K562 (cell line): ENCODE measurements around the gene CCDC93. TPM values are rescaled to one million over a fixed set of nuclear protein-coding genes. Genes with fewer than 3 reads are reported as not detected.
A peak's percentile ranks its signal among the peaks of the same experiment; 100 is the strongest.

Source experiments
- MECOM ChIP-seq: fragments of 250-450 bp; sonication (Bioruptor Pico); IDR thresholded peaks from 2 replicates; pipeline ENCODE4 v1.8.0; 2022; ENCODE audit warnings: inconsistent platforms
- SMAD3 ChIP-seq: fragments of 450-650 bp; formaldehyde crosslinking; conservative IDR thresholded peaks from 2 replicates; pipeline ENCODE4 v1.4.0; 2020; ENCODE audit warnings: mild to moderate bottlenecking
- SMARCA5 ChIP-seq: fragments of 450-650 bp; IDR thresholded peaks from 2 replicates; pipeline ENCODE4 v1.6.1; 2016
- TAF15 ChIP-seq: fragments of 200-400 bp; formaldehyde crosslinking; IDR thresholded peaks from 2 replicates; pipeline ENCODE4 v1.6.1; 2017; ENCODE audit warnings: mild to moderate bottlenecking, low read depth, low read length, moderate library complexity
- TCF3 ChIP-seq: sonication (generic); formaldehyde crosslinking; IDR thresholded peaks from 2 replicates; pipeline ENCODE4 v1.4.0; 2020; ENCODE audit warnings: mild to moderate bottlenecking, missing genetic modification reagents
- TEAD4 ChIP-seq, 2 experiments: sonication (generic) in 1 of 2; formaldehyde crosslinking in 1 of 2; IDR thresholded peaks; 2 replicates each; pipeline versions ENCODE4 v1.6.1 to v1.8.0; 2012 to 2022; ENCODE audit warnings: borderline replicate concordance in 1 of 2, inconsistent platforms in 1 of 2, low read length in 1 of 2, mild to moderate bottlenecking in 1 of 2, missing genetic modification reagents in 1 of 2
- ZNF274 ChIP-seq: IDR thresholded peaks from 2 replicates; pipeline ENCODE4 v1.6.1; 2011; ENCODE audit warnings: low read depth, mild to moderate bottlenecking, low read length, moderate library complexity, borderline replicate concordance
- polyA plus RNA-seq, 8 experiments: library from polyadenylated mRNA; depleted of rRNA in 4 of 8; stranded (reverse) in 5 of 8; unstranded in 3 of 8; fragments of >200 nt; fragmentation: Nextera tagmentation in 2 of 8; fragmentation: Illumina TruSeq in 1 of 8; extraction: Ambion mirVana in 2 of 8; extraction: Trizol in 1 of 8; gene quantifications; 2 replicates each; pipeline versions ENCODE4 v1.2.1 to v1.2.3, GENCODE V29; 2011 to 2014; ENCODE audit warnings: inconsistent platforms in 1 of 8, missing spikeins in 1 of 8
- total RNA-seq, 7 experiments: library from RNA; depleted of rRNA in 6 of 7; stranded (reverse); fragments of >200 nt in 6 of 7; fragmentation: Illumina TruSeq in 2 of 7; extraction: Trizol in 2 of 7; gene quantifications; 2 replicates each; pipeline versions ENCODE4 v1.2.1 to v1.2.3, GENCODE V29; 2011 to 2021; ENCODE audit warnings: low replicate concordance in 1 of 7
- TF ChIP-seq, protein P1 (sequence below): fragments of 250-450 bp; sonication (Bioruptor Pico); IDR thresholded peaks from 2 replicates; pipeline ENCODE4 v1.4.0; 2020; ENCODE audit warnings: mild to moderate bottlenecking, moderate library complexity, borderline replicate concordance
- TF ChIP-seq, protein P2 (sequence below): fragments of 250-450 bp; sonication (Bioruptor Pico); IDR thresholded peaks from 2 replicates; pipeline ENCODE4 v1.5.0; 2021; ENCODE audit warnings: mild to moderate bottlenecking, borderline replicate concordance
- TF ChIP-seq, protein P3 (sequence below): fragments of 250-450 bp; sonication (Bioruptor Pico); IDR thresholded peaks from 2 replicates; pipeline ENCODE4 v1.8.0; 2021; ENCODE audit warnings: moderate library complexity, mild to moderate bottlenecking, inconsistent platforms
- TF ChIP-seq, protein P4 (sequence below): fragments of 450-650 bp; IDR thresholded peaks from 2 replicates; pipeline ENCODE4 v1.6.1; 2016
- TF ChIP-seq, protein P5 (sequence below): fragments of 250-450 bp; sonication (Bioruptor Pico); IDR thresholded peaks from 2 replicates; pipeline ENCODE4 v1.5.0; 2021
- TF ChIP-seq, protein P6 (sequence below): sonication (generic); formaldehyde crosslinking; IDR thresholded peaks from 2 replicates; pipeline ENCODE4 v1.8.1; 2023; ENCODE audit warnings: missing genetic modification reagents, mild to moderate bottlenecking, borderline replicate concordance

The CCDC93 gene
- total and polyA plus RNA-seq, 9 of the 15 experiments (the other 6 are each of a cell fraction or from before 2014, with no cell fraction given): 3.3 to 19.3 (median 12.4) TPM

DNA sequence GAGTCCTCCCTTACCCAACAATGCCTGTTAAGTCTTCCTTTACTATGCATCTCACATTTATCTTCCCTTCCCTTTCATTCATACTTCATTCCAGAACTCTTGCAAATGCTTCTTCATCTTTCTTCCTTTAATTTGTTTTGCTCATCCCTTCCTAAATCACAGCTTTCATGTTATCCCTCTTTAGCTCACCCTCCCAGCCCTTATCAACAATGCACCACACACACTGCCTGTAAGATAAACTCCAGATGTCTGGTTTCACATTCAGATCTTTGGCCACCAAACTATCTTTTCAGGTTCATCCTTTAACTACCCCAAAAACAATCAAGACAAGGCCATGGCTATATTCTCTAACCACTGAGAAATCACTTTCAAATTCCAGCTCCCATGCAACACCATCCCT, 3.4 kb downstream of the CCDC93 start (continued):
- no peak for TF ChIP-seq SMAD3 (CRISPR knock-in tag)
- peak; percentile 85 for TF ChIP-seq TCF3
- TF ChIP-seq SMARCA5: no peak
- TF ChIP-seq, protein P1, sequence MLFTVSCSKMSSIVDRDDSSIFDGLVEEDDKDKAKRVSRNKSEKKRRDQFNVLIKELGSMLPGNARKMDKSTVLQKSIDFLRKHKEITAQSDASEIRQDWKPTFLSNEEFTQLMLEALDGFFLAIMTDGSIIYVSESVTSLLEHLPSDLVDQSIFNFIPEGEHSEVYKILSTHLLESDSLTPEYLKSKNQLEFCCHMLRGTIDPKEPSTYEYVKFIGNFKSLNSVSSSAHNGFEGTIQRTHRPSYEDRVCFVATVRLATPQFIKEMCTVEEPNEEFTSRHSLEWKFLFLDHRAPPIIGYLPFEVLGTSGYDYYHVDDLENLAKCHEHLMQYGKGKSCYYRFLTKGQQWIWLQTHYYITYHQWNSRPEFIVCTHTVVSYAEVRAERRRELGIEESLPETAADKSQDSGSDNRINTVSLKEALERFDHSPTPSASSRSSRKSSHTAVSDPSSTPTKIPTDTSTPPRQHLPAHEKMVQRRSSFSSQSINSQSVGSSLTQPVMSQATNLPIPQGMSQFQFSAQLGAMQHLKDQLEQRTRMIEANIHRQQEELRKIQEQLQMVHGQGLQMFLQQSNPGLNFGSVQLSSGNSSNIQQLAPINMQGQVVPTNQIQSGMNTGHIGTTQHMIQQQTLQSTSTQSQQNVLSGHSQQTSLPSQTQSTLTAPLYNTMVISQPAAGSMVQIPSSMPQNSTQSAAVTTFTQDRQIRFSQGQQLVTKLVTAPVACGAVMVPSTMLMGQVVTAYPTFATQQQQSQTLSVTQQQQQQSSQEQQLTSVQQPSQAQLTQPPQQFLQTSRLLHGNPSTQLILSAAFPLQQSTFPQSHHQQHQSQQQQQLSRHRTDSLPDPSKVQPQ: no peak
- TF ChIP-seq, protein P2, sequence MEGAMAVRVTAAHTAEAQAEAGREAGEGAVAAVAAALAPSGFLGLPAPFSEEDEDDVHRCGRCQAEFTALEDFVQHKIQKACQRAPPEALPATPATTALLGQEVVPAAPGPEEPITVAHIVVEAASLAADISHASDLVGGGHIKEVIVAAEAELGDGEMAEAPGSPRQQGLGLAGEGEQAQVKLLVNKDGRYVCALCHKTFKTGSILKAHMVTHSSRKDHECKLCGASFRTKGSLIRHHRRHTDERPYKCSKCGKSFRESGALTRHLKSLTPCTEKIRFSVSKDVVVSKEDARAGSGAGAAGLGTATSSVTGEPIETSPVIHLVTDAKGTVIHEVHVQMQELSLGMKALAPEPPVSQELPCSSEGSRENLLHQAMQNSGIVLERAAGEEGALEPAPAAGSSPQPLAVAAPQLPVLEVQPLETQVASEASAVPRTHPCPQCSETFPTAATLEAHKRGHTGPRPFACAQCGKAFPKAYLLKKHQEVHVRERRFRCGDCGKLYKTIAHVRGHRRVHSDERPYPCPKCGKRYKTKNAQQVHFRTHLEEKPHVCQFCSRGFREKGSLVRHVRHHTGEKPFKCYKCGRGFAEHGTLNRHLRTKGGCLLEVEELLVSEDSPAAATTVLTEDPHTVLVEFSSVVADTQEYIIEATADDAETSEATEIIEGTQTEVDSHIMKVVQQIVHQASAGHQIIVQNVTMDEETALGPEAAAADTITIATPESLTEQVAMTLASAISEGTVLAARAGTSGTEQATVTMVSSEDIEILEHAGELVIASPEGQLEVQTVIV (CRISPR knock-in tag): no peak
- no peak for TF ChIP-seq TAF15
- TF ChIP-seq, protein P3, sequence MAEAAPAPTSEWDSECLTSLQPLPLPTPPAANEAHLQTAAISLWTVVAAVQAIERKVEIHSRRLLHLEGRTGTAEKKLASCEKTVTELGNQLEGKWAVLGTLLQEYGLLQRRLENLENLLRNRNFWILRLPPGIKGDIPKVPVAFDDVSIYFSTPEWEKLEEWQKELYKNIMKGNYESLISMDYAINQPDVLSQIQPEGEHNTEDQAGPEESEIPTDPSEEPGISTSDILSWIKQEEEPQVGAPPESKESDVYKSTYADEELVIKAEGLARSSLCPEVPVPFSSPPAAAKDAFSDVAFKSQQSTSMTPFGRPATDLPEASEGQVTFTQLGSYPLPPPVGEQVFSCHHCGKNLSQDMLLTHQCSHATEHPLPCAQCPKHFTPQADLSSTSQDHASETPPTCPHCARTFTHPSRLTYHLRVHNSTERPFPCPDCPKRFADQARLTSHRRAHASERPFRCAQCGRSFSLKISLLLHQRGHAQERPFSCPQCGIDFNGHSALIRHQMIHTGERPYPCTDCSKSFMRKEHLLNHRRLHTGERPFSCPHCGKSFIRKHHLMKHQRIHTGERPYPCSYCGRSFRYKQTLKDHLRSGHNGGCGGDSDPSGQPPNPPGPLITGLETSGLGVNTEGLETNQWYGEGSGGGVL: no peak
- TF ChIP-seq, protein P4, sequence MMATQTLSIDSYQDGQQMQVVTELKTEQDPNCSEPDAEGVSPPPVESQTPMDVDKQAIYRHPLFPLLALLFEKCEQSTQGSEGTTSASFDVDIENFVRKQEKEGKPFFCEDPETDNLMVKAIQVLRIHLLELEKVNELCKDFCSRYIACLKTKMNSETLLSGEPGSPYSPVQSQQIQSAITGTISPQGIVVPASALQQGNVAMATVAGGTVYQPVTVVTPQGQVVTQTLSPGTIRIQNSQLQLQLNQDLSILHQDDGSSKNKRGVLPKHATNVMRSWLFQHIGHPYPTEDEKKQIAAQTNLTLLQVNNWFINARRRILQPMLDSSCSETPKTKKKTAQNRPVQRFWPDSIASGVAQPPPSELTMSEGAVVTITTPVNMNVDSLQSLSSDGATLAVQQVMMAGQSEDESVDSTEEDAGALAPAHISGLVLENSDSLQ: no peak
- no peak for TF ChIP-seq ZNF274
- TF ChIP-seq, protein P5, sequence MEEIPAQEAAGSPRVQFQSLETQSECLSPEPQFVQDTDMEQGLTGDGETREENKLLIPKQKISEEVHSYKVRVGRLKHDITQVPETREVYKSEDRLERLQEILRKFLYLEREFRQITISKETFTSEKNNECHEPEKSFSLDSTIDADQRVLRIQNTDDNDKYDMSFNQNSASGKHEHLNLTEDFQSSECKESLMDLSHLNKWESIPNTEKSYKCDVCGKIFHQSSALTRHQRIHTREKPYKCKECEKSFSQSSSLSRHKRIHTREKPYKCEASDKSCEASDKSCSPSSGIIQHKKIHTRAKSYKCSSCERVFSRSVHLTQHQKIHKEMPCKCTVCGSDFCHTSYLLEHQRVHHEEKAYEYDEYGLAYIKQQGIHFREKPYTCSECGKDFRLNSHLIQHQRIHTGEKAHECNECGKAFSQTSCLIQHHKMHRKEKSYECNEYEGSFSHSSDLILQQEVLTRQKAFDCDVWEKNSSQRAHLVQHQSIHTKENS (CRISPR knock-in tag): no peak
- TF ChIP-seq TEAD4 (IDR thresholded peaks at IDR 0.05; ENCODE audit: low read length): peak; percentile 89
- TF ChIP-seq TEAD4 (CRISPR knock-in tag; IDR thresholded peaks at IDR 0.05; ENCODE audit: borderline replicate concordance): no peak
- TF ChIP-seq, protein P6, sequence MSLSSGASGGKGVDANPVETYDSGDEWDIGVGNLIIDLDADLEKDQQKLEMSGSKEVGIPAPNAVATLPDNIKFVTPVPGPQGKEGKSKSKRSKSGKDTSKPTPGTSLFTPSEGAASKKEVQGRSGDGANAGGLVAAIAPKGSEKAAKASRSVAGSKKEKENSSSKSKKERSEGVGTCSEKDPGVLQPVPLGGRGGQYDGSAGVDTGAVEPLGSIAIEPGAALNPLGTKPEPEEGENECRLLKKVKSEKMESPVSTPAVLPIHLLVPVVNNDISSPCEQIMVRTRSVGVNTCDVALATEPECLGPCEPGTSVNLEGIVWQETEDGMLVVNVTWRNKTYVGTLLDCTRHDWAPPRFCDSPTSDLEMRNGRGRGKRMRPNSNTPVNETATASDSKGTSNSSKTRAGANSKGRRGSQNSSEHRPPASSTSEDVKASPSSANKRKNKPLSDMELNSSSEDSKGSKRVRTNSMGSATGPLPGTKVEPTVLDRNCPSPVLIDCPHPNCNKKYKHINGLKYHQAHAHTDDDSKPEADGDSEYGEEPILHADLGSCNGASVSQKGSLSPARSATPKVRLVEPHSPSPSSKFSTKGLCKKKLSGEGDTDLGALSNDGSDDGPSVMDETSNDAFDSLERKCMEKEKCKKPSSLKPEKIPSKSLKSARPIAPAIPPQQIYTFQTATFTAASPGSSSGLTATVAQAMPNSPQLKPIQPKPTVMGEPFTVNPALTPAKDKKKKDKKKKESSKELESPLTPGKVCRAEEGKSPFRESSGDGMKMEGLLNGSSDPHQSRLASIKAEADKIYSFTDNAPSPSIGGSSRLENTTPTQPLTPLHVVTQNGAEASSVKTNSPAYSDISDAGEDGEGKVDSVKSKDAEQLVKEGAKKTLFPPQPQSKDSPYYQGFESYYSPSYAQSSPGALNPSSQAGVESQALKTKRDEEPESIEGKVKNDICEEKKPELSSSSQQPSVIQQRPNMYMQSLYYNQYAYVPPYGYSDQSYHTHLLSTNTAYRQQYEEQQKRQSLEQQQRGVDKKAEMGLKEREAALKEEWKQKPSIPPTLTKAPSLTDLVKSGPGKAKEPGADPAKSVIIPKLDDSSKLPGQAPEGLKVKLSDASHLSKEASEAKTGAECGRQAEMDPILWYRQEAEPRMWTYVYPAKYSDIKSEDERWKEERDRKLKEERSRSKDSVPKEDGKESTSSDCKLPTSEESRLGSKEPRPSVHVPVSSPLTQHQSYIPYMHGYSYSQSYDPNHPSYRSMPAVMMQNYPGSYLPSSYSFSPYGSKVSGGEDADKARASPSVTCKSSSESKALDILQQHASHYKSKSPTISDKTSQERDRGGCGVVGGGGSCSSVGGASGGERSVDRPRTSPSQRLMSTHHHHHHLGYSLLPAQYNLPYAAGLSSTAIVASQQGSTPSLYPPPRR (CRISPR knock-in tag): no peak
- peak; percentile 85 for TF ChIP-seq MECOM (CRISPR knock-in tag)
